ENCODE results near the gene NUAK1. TPM values are rescaled to one million over a fixed set of nuclear protein-coding genes. Genes with fewer than 3 reads are reported as not detected.

The NUAK1 gene
- total and polyA plus RNA-seq, 2 experiments from 2014 or later = 13.4 to 29.6 TPM

DNA sequence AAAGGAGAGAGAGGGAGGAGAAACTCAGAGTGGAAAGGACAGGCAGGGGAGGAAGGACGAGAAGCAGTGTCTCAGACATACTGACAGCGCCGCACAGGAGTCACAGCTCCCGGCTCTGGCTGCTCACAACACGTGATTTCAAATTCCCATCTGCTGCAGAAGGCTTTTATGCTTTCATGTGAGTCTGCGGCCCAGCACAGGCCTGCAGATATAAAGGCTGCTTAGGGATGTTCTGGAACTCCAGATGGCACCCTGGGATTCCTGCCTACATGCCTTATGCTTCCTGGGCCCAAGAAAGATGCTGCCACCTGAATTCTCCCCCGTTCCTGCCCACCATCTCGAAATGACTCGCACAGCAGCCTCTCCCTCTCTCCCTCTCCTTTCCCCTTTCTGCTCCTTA, 89.6 kb downstream of the NUAK1 start:
- no peaks in the 10 kb centered on the region for H3K79me2 ChIP-seq (ENCODE audit: insufficient read depth)
- H3K4me3 ChIP-seq = no peak overlapping the region
- in situ Hi-C loops (cut with MboI) = no loop called here
- H3K9ac ChIP-seq = no peak overlapping the region
- DNase-seq = no peak
- H3K9me2 ChIP-seq (ENCODE audit: insufficient read depth) = no peaks in the 10 kb centered on the region
- no peak overlapping the region for H3K27ac ChIP-seq
- WGBS, 2 experiments (ENCODE audit: low coverage in 1 of 2, low lambda C conversion rate in 2 of 2, missing lambda C conversion rate in 2 of 2) = 94 to 95% methylated on average over 9 of the region's 9 CpGs
- H4K20me1 ChIP-seq (ENCODE audit: insufficient read depth) = no peaks in the 10 kb centered on the region
- no peak overlapping the region for H3K4me2 ChIP-seq (ENCODE audit: unreplicated experiment)
- H3K9me3 ChIP-seq (ENCODE audit: low read depth) = no peaks in the 10 kb centered on the region
- TF ChIP-seq EZH2 (IDR thresholded peaks at IDR 0.05; ENCODE audit: insufficient read depth, poor library complexity, severe bottlenecking) = no peak
- TF ChIP-seq EZH2phosphoT487 (IDR thresholded peaks at IDR 0.05; ENCODE audit: insufficient read depth, low read depth) = no peak
- H2AFZ ChIP-seq = no peak overlapping the region
- no peaks in the 10 kb centered on the region for H3K27me3 ChIP-seq (replicated peaks; ENCODE audit: insufficient read depth)
- peaks cover 17% of the 10 kb centered on the region for H3F3A ChIP-seq (ENCODE audit: insufficient read depth)
- H3K36me3 ChIP-seq (ENCODE audit: low read depth) = no peaks in the 10 kb centered on the region
- H3K4me1 ChIP-seq (ENCODE audit: insufficient read depth) = peaks cover 37% of the 10 kb centered on the region

DNA sequence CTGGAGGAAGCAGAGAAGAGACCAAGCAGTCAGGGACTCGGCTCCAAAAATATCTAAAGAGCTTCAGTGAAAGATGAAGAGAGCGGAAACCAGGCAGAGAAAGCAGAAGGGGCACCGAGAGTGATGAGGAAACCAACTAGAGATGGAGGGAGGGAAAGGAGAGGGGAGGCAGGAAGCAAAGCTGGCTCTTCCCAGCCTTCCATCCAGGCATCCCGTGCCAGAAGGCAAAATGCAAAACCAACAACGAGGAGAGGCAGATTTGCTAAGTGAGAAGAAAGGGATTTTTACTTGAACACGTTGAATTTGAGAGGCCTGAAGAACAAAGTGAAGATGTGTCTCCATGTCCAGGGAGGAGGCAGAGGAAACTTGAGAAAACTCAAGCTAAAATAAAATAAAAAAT, 90.1 kb downstream of the NUAK1 start:
- no peaks in the 10 kb centered on the region for H4K20me1 ChIP-seq (ENCODE audit: insufficient read depth)
- no peak overlapping the region for H3K4me3 ChIP-seq
- H3K79me2 ChIP-seq (ENCODE audit: insufficient read depth) = no peaks in the 10 kb centered on the region
- DNase-seq = no peak
- H3K9me2 ChIP-seq (ENCODE audit: insufficient read depth) = no peaks in the 10 kb centered on the region
- in situ Hi-C loops (cut with MboI) = no loop called here
- H3K27me3 ChIP-seq (replicated peaks; ENCODE audit: insufficient read depth) = no peaks in the 10 kb centered on the region
- TF ChIP-seq EZH2phosphoT487 (IDR thresholded peaks at IDR 0.05; ENCODE audit: insufficient read depth, low read depth) (no peak), EZH2 (IDR thresholded peaks at IDR 0.05; ENCODE audit: insufficient read depth, poor library complexity, severe bottlenecking) (no peak)
- H3K27ac ChIP-seq = no peak overlapping the region
- 70 to 72% methylated on average over 6 of the region's 6 CpGs for WGBS, 2 experiments (ENCODE audit: low coverage in 1 of 2, low lambda C conversion rate in 2 of 2, missing lambda C conversion rate in 2 of 2)
- peaks cover 13% of the 10 kb centered on the region for H3F3A ChIP-seq (ENCODE audit: insufficient read depth)
- H3K36me3 ChIP-seq (ENCODE audit: low read depth) = no peaks in the 10 kb centered on the region
- no peak overlapping the region for H2AFZ ChIP-seq
- no peak overlapping the region for H3K4me2 ChIP-seq (ENCODE audit: unreplicated experiment)
- H3K4me1 ChIP-seq (ENCODE audit: insufficient read depth) = peaks cover 33% of the 10 kb centered on the region
- H3K9ac ChIP-seq = no peak overlapping the region
- no peaks in the 10 kb centered on the region for H3K9me3 ChIP-seq (ENCODE audit: low read depth)

DNA sequence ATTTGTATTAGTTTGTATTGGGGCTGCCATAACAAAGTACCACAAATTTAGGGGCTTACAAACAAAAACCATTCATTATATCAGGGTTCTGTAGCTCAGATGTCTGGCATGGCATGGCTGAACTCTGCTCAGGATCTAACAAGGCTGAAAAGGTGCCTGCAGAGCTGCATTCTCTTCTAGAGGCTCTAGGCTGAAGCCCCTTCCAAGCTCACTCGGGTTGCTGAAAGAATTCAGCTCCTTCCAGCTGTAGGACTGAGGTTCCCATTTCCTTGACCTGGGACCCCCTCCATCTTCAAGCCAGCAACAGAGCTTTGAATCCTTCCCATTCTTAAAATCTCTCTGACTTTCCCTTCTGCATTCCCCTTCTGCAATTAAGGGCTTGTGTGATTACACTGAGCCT, 90.7 kb downstream of the NUAK1 start:
- Histone ChIP-seq H3K9me3 (ENCODE audit: low read depth) (no peaks in the 10 kb centered on the region), H4K20me1 (ENCODE audit: insufficient read depth) (no peaks in the 10 kb centered on the region), H3K4me3 (no peak overlapping the region), H3K27ac (no peak overlapping the region), H3K4me1 (ENCODE audit: insufficient read depth) (peaks cover 26% of the 10 kb centered on the region), H3K27me3 (replicated peaks; ENCODE audit: insufficient read depth) (no peaks in the 10 kb centered on the region), H3K9ac (no peak overlapping the region), H3K4me2 (ENCODE audit: unreplicated experiment) (no peak overlapping the region), H3K9me2 (ENCODE audit: insufficient read depth) (no peaks in the 10 kb centered on the region), H3F3A (ENCODE audit: insufficient read depth) (peaks cover 8% of the 10 kb centered on the region; the same call in 1 of the 2 replicates), H3K36me3 (ENCODE audit: low read depth) (no peaks in the 10 kb centered on the region), H2AFZ (no peak overlapping the region), H3K79me2 (ENCODE audit: insufficient read depth) (no peaks in the 10 kb centered on the region)
- in situ Hi-C loops (cut with MboI) = no loop called here
- WGBS, 2 experiments (ENCODE audit: low coverage in 1 of 2, low lambda C conversion rate in 2 of 2, missing lambda C conversion rate in 2 of 2) = 46 to 50% methylated on average over 1 of the region's 1 CpG
- TF ChIP-seq EZH2phosphoT487 (IDR thresholded peaks at IDR 0.05; ENCODE audit: insufficient read depth, low read depth) = no peak
- no peak for TF ChIP-seq EZH2 (IDR thresholded peaks at IDR 0.05; ENCODE audit: insufficient read depth, poor library complexity, severe bottlenecking)
- DNase-seq = no peak

DNA sequence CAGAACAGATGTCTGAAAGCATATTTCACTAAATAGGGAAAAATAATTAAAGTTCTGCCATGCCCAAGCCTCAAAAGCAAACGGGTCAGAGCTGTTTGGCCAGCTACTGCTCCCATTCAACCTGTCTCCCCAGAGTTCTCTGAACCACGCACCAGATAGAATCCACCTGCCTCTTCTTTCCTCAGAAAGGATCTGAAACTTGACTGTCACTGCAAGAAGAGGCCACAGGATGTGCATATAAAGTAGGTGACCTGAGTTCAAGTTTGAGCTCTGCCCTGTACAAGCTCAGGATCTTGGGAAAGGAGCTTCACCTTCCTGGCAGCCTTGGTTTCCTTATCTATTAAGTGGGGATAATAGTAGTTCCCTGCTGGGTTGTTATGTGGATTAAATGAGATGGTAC, 91.8 kb downstream of the NUAK1 start:
- WGBS, 2 experiments (ENCODE audit: low coverage in 1 of 2, low lambda C conversion rate in 2 of 2, missing lambda C conversion rate in 2 of 2) = 88 to 89% methylated on average over 2 of the region's 2 CpGs

More for the DNA sequence above, 91.8 kb downstream of the NUAK1 start:
- Histone ChIP-seq H3K79me2 (ENCODE audit: insufficient read depth) (no peaks in the 10 kb centered on the region), H3K4me3 (no peak overlapping the region), H3K9me2 (ENCODE audit: insufficient read depth) (no peaks in the 10 kb centered on the region), H3K27ac (no peak overlapping the region), H3K4me2 (ENCODE audit: unreplicated experiment) (no peak overlapping the region), H2AFZ (no peak overlapping the region), H3K27me3 (replicated peaks; ENCODE audit: insufficient read depth) (no peaks in the 10 kb centered on the region), H3K36me3 (ENCODE audit: low read depth) (no peaks in the 10 kb centered on the region), H3K9me3 (ENCODE audit: low read depth) (no peaks in the 10 kb centered on the region), H3F3A (ENCODE audit: insufficient read depth) (peaks cover 4% of the 10 kb centered on the region; the same call in 1 of the 2 replicates), H3K9ac (no peak overlapping the region), H3K4me1 (ENCODE audit: insufficient read depth) (peaks cover 18% of the 10 kb centered on the region), H4K20me1 (ENCODE audit: insufficient read depth) (no peaks in the 10 kb centered on the region)
- in situ Hi-C loops (cut with MboI) = no loop called here
- no peak for DNase-seq
- no peak for TF ChIP-seq EZH2phosphoT487 (IDR thresholded peaks at IDR 0.05; ENCODE audit: insufficient read depth, low read depth)
- no peak for TF ChIP-seq EZH2 (IDR thresholded peaks at IDR 0.05; ENCODE audit: insufficient read depth, poor library complexity, severe bottlenecking)

Measured in GM23248 (cell line).